AML-193 (cell line): ENCODE data around the gene CBARP.
"Not testable (repeated sequence)": the region's sequence is repeated elsewhere in the genome, so short reads cannot be mapped to it uniquely, and the experiment has no call there.

ENCODE experiments used
- DNase-seq, 2 experiments: peaks; one replicate each; lab custom pipeline; 2025; lab: John Stamatoyannopoulos, UW

Gene CBARP

GRCh38 chr19:1252821-1253513 is 15.2 kb upstream of the CBARP start:
- DNase-seq: peak; percentile 80 to 93

DNA sequence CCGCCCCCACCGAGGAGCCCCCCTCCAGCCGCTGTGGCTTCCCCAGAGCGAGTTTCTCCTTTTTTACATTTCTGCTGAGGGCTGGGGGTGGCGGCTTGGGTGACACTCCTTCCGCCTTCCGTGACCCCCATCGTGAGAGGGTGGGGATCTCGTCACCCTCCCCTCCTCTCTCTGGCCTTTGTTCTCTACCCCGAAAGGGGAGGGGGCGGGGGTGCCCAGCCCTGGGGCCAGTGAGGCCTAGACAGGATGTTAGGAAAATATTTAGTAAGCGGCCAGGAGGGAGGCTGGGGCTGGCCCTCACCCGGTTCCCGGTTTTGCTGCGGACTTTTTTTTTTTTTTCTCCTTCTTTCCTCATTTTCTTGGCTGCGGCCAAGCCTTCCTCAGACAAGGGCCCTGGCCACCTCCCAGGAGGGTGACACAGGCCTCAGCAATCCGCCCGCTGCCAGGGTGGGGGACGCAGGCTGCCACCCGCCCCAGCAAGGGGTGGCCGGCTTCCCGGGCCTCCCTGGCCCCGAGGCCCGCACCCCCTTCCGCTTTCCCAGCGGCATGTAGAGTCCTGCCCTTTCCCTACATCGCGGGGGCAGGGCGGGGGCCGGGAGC is 14.5 kb upstream of the CBARP start:
- DNase-seq: peak; percentile 91 to 93

DNA sequence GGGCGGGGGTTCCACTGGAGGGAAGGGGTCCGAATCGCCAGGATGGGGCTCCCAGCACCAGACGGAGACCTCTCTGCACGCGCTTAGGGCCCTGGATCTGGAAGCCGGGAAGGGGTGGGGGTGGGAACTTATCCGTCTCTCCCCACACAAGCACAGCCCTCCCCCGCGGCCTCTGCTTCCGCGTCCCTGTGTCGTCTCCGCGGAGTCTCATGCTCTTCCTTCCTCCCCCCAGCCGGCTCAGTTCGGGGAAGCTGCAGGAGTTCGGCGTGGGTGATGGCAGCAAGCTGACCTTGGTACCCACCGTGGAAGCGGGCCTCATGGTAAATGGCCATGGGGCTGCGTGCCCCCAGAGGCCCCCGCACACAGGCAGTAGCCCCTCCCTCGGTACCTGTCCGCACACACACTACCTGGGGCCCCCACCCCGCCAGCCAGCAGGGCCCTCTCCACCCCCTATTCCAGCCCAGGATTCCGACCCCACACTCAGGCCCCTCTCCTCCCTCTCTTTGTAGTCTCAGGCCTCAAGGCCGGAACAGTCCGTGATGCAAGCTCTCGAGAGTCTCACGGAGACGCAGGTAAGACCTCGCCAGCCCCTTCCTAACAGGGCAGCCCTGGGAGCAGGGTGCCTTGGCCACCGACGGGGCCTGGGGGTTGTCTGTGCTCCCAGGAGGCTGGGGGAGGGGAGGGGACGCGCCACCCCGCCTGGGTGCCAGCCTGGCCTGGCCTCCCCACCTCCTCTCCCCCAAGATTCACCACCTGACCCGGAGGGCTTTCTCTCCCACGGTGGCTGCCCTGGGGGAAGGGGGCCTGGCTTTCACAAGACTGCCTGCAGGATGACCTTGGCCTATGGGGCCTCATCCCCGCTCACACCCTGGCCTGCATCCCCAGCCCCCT is 13.8 kb upstream of the CBARP start:
- DNase-seq: peak; percentile 53 to 58

- peak; percentile 11 for DNase-seq
These were observed 12.8 kb upstream of the CBARP start for GRCh38 chr19:1250437-1251260.

DNA sequence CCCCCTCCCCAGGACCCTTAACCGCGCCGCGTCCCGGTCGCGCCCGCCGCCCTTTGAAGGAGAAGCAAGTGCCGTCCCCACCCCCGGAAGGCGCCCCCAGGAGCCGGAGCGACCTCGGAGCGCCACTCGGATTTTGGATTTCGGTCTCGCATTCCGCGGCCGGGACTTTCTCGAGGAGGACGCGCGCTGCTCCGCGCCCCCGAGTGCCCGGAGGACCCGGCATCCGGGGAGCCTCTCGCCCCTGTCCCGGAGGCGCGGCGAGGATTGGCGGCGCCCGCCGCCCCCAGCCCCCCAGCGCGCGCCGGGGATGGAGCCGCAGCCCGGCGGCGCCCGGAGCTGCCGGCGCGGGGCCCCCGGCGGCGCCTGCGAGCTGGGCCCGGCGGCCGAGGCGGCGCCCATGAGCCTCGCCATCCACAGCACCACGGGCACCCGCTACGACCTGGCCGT is 12.2 kb upstream of the CBARP start:
- DNase-seq: no peak

- DNase-seq: peak; percentile 87 to 91
These were observed 11.6 kb upstream of the CBARP start for GRCh38 chr19:1249298-1249989.

- DNase-seq: peak; percentile 43 to 49
These were observed 11.0 kb upstream of the CBARP start for GRCh38 chr19:1248786-1249297.

GRCh38 chr19:1248139-1248785 is 10.5 kb upstream of the CBARP start, which contains the start of gene MIDN:
Gene MIDN, plus strand, starts transcription at chr19:1248583. Its CDS starts 1,714 bp downstream, at chr19:1250297.
- peak; percentile 37 to 47 for DNase-seq

DNA sequence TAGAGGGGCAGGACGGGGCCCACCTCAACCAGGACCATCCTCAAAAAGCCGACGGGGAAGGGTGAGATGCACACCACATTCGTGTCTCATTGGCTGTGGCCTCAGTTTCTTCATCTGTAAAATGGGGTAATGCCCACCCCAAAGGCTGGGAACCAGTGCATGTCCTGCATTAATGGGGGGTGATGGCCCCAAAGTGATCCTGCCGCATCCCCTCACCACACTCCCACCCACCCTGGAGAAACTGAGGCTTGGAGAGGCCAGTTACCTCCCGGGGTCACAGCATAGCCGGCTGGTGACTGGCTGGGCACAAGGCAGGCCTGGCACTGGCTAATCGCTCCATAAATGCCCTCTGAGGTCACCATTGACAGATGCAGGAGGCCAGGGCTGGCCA is 9.9 kb upstream of the CBARP start:
- DNase-seq: no peak

DNA sequence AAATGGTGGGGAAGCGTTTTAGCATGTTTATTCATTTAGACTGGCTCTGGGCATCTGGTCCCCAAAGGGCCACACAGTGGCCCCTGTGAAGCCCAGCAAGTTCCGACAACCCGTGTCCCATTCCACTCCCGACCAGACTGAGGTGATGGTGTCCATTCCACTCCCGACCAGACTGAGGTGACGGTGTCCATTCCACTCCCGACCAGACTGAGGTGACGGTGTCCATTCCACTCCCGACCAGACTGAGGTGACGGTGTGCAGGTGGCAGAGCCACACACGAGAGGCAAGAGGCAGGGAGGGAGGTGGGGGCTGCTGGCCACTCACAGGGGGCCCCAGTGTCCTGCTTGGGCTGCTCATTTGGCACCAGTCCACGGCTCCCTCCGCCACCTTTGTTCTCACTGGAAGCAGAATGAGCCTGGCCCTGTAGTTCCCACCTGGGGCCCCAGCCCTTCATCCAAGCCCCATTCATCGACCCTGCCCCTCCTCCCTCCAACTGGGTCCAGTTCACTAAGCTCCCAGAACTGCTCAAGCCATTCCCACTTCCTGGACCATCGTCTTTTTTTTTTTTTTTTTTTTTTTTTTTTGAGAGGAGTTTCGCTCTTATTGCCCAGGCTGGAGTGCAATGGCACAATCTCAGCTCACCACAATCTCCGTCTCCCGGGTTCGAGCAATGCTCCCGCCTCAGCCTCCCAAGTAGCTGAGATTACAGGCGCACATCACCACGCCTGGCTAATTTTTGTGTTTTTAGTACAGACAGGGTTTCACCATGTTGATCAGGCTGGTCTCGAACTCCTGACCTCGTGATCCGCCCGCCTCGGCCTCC is 8.7 kb upstream of the CBARP start:
- DNase-seq: not testable (repeated sequence)

GRCh38 chr19:1245494-1246264 is 7.9 kb upstream of the CBARP start:
- no peak for DNase-seq

GRCh38 chr19:1244693-1245451 is 7.1 kb upstream of the CBARP start:
- no peak for DNase-seq

GRCh38 chr19:1243768-1244692 is 6.2 kb upstream of the CBARP start:
- DNase-seq: peak; percentile 52 to 73

DNA sequence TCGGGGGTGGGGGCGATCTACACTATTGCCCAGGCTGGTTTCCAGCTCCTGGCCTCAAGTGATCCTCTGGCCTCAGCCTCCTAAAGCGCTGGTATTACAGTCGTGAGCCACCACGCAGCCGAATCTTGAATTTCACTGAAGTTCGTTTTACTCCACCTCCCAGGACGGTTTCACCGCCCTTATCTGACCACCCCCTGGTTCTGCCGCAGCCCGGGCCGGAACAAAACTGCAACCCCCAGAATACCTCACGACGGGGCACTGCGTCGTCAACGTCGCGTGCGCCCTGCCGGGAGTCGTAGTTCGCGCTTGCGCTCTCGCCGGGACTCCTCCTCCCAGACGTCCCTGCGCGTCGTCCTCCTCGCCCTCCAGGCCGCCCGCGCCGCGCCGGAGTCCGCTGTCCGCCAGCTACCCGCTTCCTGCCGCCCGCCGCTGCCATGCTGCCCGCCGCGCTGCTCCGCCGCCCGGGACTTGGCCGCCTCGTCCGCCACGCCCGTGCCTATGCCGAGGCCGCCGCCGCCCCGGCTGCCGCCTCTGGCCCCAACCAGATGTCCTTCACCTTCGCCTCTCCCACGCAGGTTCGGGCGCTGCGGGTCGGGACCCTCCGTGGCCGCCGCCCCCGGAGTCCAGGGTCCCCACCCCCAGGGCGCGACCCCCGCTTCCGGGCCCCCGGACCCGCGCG is 3.8 kb upstream of the CBARP start, which contains the start of gene ATP5F1D:
ATP5F1D (plus strand) TSS at position 335 of the 679 bp plus-strand sequence; CDS start at position 435, 100 bp downstream.
- peak; percentile 86 to 90 for DNase-seq

DNA sequence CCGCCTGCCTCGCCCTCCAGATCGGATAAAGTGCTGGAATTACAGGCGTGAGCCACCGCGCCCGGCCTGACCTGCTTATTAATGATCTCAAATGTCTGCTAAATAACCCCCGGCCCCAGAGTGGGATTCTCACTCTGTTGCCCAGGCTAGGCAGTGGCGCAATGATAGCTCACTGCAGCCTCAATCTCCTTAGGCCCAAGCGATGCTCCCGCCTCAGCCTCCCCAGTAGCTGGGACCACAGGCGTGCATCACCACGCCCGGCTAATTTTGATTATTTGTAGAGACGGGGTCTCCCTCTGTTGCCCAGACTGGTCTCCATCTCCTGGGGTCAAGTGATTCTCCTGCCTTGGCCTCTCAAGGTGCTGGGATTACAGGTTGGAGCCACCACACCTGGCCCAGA is 3.1 kb upstream of the CBARP start:
- DNase-seq: no peak
